DMS153 (cell line): Measurements from ENCODE around the gene PRR27.

ENCODE experiments used
- DNase-seq: peaks from one replicate; lab custom pipeline; 2025; lab: John Stamatoyannopoulos, UW

The PRR27 gene

GRCh38 chr4:70153937-70154336, at the start of gene PRR27:
Gene PRR27 (plus strand): TSS chr4:70154237. CDS start chr4:70154376, 139 bp downstream.
- DNase-seq = no peak

DNA sequence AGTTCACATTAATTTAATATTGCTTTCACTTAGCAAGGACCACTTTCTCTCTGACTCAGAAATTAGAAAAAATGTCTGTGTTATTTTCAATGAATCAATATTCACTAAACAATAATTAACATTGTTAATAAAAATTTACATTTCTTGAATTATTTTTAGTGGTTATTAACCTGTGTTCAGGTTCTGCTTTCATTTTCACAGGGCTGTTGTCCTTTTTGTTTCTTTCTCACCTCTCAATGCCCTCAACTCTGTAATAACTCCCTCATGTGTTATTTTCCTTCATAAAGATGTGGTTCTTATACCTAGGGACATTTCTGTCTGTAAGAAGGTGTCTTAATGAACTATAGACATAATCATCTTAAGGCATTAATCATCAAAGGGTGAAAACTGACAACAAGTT, 43.1 kb upstream of the PRR27 start:
- DNase-seq = no peak

- DNase-seq = no peak
Observed at GRCh38 chr4:70113656-70114055, 40.4 kb upstream of the PRR27 start.

DNA sequence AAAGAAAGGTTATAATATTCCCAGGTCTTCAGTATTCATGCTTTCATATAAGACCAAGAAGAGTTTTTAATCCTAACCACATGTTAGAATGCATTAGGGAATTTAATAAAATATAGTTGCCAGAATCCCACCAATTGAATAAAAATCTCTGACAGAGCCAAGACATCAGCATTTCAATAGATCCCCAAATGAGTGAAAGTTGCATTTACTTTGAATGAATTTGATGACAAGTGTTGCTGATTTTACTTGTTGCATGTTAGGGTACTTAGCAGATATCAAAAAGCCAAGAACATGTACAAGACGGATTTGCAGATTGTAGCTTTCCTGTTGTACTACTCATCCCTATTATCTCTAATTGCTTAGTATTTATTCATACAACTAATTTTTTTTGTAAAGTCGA, 39.9 kb upstream of the PRR27 start:
- DNase-seq = no peak

GRCh38 chr4:70120323-70120722, 33.7 kb upstream of the PRR27 start:
- DNase-seq = no peak

DNA sequence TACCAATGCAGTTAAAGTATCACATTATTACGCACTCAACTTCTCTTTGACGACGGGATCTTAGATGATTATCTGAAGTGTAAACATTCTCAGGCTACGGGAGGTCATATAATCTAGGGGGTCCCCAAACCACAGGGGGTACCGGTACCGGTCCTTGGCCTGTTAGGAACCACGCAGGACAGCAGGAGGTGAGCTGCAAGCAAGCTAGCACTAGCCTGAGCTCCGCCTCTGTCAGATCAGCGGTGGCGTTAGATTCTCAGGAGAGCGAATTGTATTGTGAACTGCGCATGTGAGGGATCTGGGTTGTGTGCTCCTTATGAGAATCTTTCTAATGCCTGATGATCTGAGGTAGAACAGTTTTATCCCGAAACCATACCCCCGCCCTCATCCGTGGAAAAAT, 20.6 kb upstream of the PRR27 start:
- DNase-seq = no peak

DNA sequence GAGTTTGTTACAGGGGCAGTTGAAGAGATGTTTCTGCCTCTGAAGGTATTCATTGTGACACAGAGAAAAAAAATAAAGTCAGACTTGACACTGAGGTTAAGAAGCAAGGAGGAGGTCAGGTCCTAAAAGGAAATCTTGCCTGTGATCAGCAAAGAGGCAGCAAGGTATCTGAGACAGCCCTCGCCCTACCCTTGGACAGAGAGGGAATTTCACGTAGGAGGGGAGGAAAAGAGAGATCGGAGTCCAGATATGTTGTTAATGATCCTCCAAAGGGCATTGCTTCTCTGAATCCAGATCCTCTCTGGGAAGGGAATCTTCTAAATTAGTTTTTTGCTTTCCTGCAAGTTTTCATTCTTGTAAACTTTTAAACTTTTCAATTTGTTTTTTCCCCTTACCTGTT, 15.3 kb upstream of the PRR27 start:
- DNase-seq = no peak

DNA sequence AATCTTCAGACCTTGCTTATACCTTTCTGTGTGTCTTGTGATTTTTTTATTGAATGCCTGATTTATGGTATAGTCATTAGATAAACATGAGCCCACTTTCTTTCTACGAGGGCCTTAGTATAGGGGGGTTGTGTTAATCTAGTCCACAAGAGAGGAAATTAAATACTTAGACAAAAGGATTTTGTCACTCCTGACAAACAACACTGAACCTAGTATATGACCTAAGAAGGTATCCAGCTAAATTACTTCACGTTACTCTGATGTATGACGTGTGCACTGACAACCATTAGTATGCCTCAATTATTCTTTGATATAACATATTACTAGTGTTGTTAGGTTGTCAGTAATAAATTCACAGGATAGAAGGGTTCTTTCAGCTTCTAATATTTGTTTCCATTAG, 2.8 kb upstream of the PRR27 start:
- DNase-seq = no peak

GRCh38 chr4:70152088-70152487, 1.9 kb upstream of the PRR27 start:
- no peak for DNase-seq

DNA sequence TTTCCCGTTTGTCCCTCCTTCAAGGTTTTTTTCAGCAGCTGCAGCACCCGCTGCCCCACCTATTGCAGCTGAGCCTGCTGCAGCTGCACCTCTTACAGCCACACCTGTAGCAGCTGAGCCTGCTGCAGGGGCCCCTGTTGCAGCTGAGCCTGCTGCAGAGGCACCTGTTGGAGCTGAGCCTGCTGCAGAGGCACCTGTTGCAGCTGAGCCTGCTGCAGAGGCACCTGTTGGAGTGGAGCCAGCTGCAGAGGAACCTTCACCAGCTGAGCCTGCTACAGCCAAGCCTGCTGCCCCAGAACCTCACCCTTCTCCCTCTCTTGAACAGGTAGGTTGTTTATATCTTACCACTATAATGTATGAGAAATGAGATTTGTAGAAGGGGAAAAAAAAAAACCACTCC, 4.5 kb downstream of the PRR27 start:
- DNase-seq = peak; percentile 39

GRCh38 chr4:70177090-70177489, 23.1 kb downstream of the PRR27 start:
- DNase-seq = no peak

DNA sequence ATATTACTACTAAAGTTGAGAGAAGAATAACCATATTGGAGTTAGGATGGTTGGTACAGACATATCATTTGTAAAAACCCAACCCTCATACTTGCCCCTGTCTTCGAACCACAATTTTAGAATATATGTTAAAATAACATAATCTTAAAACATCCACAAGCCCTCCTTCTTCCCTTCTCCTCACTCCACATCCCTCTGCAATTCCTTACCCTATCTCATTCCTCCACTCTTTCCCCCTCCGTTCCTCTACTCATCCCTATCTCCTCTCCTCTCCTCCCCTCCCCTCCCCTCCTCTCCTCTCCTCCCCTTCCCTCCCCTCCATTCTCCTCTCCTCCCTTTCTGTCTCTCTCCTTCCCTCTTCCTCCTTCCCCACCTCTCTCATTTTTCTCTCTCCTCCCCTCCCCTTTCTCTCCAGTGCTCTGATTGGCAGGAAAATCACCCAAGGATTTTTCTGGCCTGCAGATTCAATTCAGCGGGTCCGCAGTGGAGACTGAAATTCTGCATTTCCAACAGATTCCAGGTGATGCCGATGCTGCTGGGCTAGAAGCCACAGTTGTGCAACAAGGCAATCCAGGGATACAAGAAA, 24.1 kb downstream of the PRR27 start:
- DNase-seq = no peak

GRCh38 chr4:70179811-70180210, 25.8 kb downstream of the PRR27 start:
- no peak for DNase-seq

- no peak for DNase-seq
Observed at GRCh38 chr4:70181864-70182263, 27.8 kb downstream of the PRR27 start.

DNA sequence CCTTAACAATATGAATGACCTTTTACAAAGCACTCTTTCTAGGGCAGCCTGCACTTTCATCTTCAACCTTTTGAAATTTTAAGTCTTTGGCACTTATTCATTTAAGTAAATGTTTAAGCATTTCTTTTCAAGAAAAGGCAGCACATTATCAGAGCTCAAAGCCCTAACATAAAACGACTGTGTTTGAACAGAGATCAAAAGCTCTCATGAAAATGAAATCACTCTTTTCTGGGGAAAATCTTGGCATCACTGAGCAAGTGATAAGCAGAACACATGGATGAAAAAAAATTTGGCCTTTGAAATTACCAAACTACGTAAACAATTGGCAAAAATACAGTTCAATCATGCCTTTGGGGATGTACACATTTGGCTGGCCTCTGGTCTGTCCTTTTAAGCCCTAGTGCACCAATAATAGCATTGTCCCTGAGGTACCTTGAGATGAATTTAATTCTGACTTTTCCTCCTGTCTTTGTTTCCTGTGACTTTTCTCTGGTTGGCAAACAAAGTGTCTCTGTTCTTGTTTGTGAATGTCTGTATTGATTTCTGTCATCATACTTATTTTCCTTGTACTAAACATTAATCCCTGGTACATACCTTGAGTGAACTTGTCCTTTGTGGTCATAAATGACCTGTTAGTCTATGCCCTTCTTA, 28.6 kb downstream of the PRR27 start:
- no peak for DNase-seq

DNA sequence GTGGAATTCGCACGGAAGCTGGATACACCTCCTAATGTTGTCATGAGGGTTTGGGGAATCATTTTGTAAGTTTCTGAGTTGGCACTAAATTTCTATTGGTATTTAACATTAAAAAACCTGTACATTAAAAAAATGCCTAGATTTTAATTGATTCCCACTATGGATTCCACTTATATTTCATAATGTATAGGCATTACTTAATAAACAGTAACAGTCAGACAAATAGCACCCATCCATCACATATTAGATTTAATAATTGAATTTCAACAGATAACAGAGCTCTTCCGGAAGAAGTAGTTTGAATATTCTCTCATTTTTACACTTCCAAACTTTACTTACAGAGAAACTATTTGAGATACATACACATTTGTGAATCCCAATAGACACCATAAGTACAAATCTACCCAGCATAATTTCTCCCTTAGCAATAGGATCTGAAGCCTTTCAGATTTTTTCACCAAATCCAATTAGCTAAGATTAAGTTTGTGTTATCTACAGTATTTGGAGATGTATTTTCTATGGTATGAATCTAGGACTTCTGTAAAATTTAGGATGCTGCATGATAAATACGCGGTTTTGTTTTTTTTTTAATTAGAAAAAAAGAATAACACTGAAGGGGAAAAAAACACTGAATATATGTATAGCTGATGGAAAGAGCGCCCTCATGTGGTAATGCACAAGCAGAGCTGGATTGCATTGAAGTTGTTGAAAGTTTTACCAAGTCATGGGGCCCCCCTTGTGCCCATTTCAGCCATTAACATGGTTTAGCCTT, 29.3 kb downstream of the PRR27 start:
- no peak for DNase-seq

DNA sequence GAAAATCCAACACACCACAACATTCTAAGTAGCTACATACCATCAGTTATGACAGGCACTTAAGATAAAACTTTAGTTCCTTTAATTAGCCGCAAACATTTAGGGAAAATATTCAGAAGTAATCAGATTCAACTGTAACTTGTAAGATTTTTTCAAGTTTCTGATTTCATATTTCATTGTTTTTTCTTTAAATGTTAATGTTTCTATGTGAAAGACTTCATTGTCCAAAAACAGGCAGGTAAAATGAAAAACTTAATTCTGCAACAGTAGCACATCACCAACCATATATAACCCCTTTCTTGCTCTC, 29.9 kb downstream of the PRR27 start:
- DNase-seq = no peak

- DNase-seq = no peak
Observed at GRCh38 chr4:70187216-70187615, 33.2 kb downstream of the PRR27 start.

DNA sequence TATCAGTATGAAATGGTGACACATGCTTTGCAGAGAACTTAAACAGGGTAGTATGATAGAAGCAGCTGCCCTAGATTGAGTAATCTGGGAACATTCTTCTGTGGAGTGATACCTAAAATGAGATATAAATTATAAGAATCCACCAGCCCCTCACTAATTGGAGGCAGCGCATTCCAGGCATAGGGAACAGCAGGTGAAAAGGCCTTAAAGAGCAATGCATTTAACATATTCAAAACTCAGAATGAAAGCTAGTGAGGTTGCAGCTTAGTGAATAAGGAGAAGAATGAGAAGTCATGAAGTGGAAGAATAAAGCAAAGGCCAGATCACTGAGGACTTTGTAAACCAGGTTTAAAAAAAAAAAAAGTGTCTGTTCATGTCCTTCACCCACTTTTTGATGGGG, 36.5 kb downstream of the PRR27 start:
- no peak for DNase-seq

GRCh38 chr4:70191647-70192046, 37.6 kb downstream of the PRR27 start:
- DNase-seq = no peak

DNA sequence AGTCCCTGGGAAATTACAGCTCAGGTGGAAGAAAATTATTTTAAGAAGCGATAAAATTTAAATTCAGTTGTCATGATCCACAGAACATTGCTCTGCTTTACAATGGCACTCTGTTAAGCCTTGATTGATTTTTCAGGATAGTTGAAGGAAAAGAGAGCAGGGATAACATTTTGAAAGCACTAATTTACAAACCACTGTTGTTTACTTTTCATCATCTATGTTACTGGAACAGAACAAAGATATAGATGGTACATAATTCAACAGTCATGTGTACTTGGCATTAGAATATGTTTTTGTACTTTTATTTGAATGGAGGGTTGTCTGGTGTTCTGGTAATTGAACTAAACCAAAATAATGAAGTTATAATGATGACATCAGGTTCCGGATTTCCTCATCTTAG, 38.9 kb downstream of the PRR27 start:
- DNase-seq = no peak

- DNase-seq = no peak
Observed at GRCh38 chr4:70195425-70195824, 41.4 kb downstream of the PRR27 start, which contains the start of gene ODAM. Gene ODAM (plus strand): TSS chr4:70195725. CDS start chr4:70196544, 819 bp downstream.

DNA sequence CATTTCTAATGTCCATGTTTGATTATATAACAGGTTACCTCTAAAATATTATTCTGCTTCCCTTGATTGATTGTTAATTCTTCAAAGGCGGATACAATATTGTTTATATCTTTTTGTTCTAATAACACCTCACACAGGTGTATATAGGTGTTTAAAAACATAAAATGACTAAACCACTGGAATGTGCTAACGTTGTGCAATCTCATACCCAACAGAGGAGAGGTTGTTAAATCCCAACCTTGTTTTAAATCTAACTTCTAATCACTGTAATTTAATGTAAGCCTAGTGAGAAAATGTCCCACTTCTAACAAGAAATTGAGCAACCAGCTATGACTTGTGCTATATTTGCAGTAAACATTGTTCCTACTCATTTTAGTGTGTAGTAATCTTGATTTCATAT, 42.8 kb downstream of the PRR27 start:
- no peak for DNase-seq

DNA sequence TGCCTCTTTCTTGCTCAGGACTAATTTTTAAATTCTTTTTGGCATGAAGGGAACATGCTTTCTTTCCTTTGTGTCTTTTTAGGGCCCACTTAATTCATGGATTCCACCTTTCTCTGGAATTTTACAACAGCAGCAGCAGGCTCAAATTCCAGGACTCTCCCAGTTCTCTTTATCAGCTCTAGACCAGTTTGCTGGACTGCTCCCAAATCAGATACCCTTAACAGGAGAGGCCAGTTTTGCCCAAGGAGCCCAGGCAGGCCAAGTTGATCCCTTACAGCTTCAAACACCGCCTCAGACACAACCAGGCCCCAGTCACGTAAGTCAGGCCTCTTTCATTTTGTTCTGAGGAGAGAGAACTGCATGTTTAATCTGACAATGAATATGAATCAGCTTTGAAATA, 43.8 kb downstream of the PRR27 start:
- no peak for DNase-seq
